NCI-H460 (cell line): ENCODE measurements around the gene MTTP. TPM values are rescaled to one million over a fixed set of nuclear protein-coding genes. Genes with fewer than 3 reads are reported as not detected.

Source experiments
- DNase-seq: peaks from one replicate; pipeline ENCODE4 v3.0.0-alpha.2; 2016; ENCODE audit warnings: low read depth; ENCODE audit errors: extremely low read depth
- total RNA-seq: library from RNA; depleted of rRNA; stranded (reverse); fragments of >200 nt; shearing (Covaris generic); gene quantifications from 2 replicates; pipeline ENCODE4 v1.2.3, GENCODE V29; 2014

MTTP gene
- total RNA-seq, 1 experiment from 2014 or later, result 0.05 TPM

DNA sequence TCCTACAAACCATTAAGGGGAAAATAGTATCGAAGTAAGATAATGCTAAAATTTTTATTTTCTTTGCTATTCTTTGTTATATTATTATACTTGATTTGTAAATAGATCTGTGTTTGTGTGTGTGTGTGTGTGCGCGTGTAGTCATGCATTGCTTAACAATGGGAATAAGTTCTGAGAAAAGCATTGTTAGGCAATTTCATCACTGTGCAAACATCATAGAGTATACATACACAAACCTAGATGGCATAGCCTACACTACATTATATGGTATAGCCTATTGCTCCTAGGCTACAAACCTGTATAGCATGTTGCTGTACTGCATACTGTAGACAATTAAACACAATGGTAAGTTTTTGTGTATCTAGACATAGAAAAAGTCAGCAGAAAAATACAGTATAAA lies 17.1 kb downstream of the MTTP start:
- no peak for DNase-seq

DNA sequence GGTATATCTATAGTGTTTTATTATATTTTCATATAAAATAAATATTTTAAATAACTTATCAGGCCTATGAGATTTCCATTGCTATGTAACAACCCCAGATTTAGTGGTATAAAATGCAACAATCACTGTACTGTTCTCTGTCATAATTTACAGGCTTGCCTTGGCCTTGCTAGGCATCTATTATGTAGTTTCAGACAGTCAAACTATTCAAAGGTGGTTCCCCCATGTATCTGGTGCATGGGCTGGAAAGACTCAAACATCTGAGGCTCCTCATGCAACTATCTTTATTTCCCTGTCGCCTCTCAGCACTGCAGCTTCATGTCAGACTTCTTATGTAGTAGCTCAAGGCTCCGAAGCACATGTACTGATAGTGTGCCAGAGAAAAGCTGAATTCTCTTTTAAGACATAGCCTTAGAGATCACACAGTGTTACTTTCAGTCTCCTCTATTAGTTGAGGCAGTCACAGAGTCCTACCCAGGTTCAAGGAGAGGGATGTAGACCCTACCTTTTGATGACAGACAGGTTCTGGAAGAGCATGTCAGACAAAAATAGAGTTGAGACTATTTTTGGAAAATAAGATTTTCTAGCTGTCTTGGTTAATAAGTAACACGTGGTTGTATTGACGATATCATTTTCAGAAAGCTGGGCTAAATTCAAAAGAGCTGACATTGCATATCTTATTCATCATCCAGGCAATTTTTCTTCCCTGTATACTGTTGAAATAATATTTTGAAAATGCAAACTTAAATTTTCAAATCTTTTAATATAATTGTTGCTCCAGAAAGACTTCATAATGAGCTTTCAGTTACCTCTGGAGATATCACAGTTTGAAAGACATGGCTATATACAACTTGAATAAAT lies 19.4 kb downstream of the MTTP start:
- DNase-seq, result no peak

GRCh38 chr4:99594818-99595217 lies 20.2 kb downstream of the MTTP start:
- no peak for DNase-seq

GRCh38 chr4:99606716-99607115 lies 32.1 kb downstream of the MTTP start:
- no peak for DNase-seq

GRCh38 chr4:99608417-99608816 lies 33.8 kb downstream of the MTTP start:
- DNase-seq, result no peak

- DNase-seq, result no peak
Observed at GRCh38 chr4:99610605-99611175, 36.1 kb downstream of the MTTP start.

DNA sequence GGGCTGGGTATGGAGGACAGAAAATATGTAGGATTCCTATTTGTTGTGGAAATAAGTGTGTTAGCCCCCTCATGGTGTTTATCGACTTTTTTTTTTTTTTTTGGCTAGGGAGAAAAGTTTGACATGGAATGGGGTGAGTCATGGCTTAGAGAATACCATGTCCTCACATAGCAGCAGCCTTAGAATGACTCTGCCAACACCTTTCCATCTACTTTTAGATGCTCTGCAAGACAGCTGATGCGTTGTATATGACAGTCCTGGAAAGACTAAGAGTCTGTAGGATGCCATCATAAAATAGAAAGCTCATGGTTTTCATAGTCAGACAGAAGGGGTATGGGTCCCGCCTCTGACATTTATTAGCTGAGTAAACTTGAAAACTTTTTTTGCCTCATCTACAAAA lies 37.7 kb downstream of the MTTP start:
- DNase-seq, result no peak

- no peak for DNase-seq
Observed at GRCh38 chr4:99612704-99613103, 38.1 kb downstream of the MTTP start.

DNA sequence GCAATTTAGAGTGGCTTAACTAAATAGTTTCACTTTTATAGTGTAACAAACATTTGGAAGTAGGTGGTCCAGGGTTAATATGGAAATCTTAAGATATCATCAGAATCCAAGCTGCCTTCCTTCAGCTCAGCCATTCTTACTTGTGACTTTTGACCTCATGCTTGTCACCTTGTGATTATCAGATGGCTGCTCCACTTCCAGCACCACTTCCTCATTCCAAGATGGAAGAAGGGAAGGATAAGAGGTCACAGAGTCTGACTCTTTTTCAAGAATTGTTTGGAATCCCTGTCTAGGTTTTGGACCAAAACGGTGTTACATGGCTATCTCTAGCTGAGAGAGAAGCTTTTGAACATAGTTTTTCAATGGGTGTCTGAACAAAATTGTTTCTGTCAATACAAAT lies 39.9 kb downstream of the MTTP start:
- no peak for DNase-seq

GRCh38 chr4:99615170-99615820 lies 40.7 kb downstream of the MTTP start:
- no peak for DNase-seq

DNA sequence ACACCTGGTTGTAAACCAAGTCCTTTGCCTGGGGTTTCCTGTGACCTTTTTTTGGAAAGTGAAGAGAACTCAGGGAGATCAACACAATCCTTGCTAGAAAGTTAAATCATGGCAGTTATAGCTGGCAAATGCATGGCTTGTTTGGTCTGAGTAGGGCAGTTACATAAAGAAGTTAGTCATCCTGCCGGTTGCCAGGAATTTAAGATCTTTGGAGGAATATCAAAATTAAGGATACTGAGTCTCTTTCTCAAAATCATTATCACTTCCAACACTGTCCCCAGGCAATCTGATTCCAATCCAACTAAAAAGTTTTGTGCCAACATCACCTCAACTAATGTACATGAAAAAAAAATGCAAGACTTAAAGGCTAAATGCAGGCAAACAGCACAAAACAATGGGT lies 42.8 kb downstream of the MTTP start:
- no peak for DNase-seq

DNA sequence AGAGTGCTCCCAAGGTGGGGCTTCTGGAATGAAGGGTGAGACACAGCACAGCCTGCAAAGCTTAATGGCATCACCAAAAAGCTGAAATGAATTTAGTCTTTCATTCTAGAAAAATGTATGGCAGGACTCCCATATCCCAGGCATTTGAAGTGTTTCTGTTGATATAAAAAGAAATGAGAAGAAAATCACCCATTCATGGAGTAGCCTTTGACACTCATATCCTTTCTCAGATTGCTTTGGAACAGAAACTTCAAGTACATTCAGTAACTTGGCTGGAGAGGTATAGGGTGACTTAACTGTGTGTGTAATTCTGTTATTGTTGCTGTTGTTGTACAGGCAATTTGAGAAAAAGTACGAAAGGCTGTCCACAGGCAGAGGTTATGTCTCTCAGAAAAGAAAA lies 47.7 kb downstream of the MTTP start:
- no peak for DNase-seq

DNA sequence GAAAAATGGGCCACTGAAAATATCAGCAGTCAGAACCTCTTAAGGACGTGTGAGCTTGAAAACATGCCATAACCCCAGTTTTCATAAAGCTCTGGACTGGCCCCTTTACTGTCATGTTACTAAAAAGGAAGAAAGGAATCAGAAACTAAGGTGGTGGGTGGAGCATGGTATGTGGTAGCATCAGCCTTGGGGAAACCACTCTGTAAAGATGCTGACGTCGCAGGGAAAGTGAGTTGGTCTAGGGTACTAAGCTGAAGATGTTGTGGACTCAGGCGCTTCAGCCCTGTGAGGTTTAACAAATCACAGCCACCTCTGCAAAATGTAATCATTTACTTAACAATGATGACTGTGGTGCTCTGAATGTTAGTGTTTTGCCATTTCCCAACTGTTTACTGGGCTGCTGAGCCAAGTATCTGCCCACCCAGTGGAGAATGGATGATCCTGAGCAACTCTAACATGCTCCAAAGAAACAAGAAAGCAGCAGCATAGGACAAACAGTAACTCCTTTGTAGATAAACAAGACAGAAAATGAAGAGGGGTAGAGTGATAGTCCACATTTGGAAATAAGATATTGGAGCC lies 49.6 kb downstream of the MTTP start:
- no peak for DNase-seq

- DNase-seq, result no peak
Observed at GRCh38 chr4:99625369-99625768, 50.7 kb downstream of the MTTP start.

- DNase-seq, result no peak
Observed at GRCh38 chr4:99628040-99628439, 53.4 kb downstream of the MTTP start.

DNA sequence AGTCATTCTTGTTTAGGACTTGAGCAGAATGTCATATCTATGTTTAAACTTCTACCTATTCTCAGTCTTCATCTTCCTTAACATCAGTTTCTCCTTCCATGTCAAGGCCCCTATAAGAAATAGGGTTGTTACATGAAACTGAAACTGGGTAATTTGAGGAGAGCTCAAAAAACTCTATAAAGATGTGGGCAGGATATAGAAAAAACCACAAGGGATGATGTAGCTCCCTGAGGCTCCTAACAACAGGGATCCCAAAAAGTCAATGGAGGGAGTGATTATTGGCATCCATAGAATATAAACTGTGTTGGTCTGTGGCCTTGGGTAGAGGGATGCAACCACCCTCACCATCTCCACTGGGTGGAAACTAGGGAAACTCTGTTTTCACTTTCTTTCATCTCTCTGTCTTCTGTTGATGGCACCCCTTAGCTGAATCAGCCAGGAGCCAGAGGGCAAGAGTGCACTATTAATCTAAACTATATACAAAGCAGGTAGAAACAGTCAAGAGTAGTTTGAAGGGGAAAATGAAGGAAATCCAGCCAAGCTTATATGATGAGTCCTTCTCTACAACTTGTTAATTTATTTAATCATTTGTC lies 55.4 kb downstream of the MTTP start:
- no peak for DNase-seq

DNA sequence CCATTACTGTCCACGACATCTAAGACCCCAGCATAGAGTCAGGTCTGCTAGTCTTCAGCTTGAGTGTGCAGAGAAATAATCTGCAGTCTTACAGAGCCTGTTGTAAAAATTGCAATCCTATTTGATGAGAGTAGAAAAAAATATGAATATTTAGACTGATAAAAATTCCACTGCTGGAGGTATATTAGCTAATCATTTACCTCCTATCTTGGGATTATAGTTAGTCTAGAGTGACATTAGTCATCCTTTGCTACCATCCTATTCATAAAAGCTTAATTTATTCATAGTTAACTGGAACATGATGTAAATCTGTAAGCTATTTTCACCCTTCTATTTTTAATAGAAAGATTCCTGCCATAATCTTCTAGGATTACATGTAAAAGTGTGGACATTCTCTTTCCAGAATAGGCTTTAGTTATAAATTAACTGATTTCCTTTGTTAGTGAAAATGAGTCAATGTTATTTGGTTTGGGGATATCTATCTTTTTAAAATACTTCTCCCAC lies 56.3 kb downstream of the MTTP start:
- DNase-seq, result no peak

- DNase-seq, result no peak
Observed at GRCh38 chr4:99633772-99634171, 59.1 kb downstream of the MTTP start.

- no peak for DNase-seq
Observed at GRCh38 chr4:99634742-99635360, 60.2 kb downstream of the MTTP start.

DNA sequence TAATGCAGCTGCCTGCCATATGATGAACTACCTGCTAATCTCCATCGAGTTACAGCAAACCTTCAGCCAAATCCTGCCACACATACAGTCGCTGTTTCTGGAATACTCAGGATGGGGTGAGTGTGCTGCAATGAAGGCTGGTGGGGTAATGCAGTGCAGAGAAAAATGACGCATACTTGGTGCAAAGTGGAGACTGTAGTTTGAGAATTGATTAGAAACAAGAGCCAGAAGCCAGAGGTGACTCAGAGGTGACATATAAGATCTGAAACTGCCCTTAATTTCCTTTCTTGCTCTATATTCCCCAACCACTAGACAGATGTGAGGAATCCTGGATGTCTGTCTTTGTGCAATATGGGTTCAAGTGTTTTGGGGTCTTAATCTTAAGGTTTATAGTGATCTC lies 61.0 kb downstream of the MTTP start:
- no peak for DNase-seq

DNA sequence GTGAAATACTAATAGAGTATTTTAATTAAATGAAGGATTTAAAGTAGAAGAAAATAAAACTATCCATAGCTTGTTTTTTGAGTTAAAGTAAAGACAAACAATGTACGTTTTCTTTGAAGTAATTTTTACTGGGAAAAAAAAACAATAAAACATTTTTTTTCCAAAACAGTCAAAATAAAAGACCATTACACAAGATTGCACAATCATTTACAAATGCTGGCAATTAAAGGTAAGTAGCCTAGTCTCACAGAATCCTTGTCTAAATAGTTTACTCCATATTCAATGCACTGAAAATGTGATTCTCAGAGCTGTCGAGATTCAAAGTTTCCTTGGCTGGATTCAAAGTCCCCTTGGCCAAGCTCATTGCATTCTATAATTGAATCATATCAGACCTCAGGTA lies 61.8 kb downstream of the MTTP start:
- DNase-seq, result no peak
